GM21619 (cell line): ENCODE data around the gene OR52J3.

Experiments
- ATAC-seq: cut with Tn5 transposase; IDR thresholded peaks from one replicate; pipeline ENCODE4 v1.9.1; 2021; ENCODE audit not compliant: unreplicated experiment

The OR52J3 gene

GRCh38 chr11:5092821-5093585, 46.7 kb downstream of the OR52J3 start:
- no peak for ATAC-seq

- no peak for ATAC-seq
Observed at GRCh38 chr11:5096011-5096410, 49.7 kb downstream of the OR52J3 start.
